GM12874 (cell line): Measurements from ENCODE around the gene BAG5.

Experiments used
- CTCF ChIP-seq: IDR thresholded peaks from 2 replicates; pipeline ENCODE4 v1.5.1; 2011; ENCODE audit warnings: low read depth, mild to moderate bottlenecking, control low read depth, low read length, moderate library complexity; ENCODE audit not compliant: insufficient read depth

Gene BAG5

GRCh38 chr14:103523575-103523954 lies 38.9 kb downstream of the BAG5 start:
- no peak for TF ChIP-seq CTCF

- no peak for TF ChIP-seq CTCF
Observed at GRCh38 chr14:103522649-103523574, 39.5 kb downstream of the BAG5 start, which contains the start of gene CKB. TSS of gene CKB (minus strand) at chr14:103522830. CDS start at chr14:103522493, 337 bp downstream.

GRCh38 chr14:103521951-103522563 lies 40.4 kb downstream of the BAG5 start:
- no peak for TF ChIP-seq CTCF

- TF ChIP-seq CTCF, result no peak
Observed at GRCh38 chr14:103521438-103521950, 41.0 kb downstream of the BAG5 start.

GRCh38 chr14:103520657-103521437 lies 41.6 kb downstream of the BAG5 start:
- peak; percentile 62 for TF ChIP-seq CTCF

- TF ChIP-seq CTCF, result no peak
Observed at GRCh38 chr14:103520269-103520656, 42.2 kb downstream of the BAG5 start.

GRCh38 chr14:103519837-103520212 lies 42.6 kb downstream of the BAG5 start:
- no peak for TF ChIP-seq CTCF
